UCSD-AML1 (cell line): ENCODE results near the gene PRDM16.

Experiments used
- DNase-seq: peaks from one replicate; lab custom pipeline; 2025; ENCODE audit not compliant: unreplicated experiment; lab: John Stamatoyannopoulos, UW

PRDM16 gene

DNA sequence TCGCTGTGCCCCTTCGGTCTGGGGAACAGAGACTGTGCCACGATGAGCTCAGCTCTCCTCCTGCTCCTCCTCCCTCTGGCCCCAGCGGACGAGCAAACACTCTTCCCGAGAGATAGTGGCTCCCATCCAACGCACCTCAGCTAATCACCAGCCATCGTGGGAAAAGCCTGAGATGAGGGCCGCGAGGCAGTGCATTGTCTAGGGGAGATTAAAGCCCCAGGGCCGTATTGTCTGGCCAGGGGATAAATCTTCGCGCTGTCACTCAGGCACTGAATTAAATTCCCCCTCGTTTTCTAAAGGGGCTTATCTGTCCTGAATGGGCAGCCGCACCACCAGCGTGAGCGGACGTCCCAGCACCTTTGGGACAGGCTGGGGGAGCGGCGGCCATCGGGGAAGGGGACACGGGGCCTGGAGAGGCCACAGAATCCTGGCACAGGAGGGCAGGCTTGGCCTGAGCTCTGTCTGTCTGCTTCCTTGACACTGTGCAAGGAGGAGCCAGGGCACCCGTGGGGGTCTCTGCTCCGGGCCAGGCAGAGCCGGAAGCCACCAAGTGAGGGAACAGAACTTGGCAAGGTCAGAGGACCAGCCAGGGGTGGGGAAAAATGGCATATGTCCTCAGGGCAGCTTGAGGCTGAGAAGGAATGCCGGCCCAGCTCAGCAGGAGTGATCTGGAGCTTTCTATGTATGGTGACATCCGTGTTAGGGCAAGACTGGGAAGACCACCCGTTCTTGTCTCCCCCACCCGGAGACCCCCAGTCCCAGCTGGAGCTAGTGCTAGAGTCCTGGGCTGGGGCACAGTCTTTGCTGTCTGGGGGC is 32.3 kb downstream of the PRDM16 start:
- no peak for DNase-seq

DNA sequence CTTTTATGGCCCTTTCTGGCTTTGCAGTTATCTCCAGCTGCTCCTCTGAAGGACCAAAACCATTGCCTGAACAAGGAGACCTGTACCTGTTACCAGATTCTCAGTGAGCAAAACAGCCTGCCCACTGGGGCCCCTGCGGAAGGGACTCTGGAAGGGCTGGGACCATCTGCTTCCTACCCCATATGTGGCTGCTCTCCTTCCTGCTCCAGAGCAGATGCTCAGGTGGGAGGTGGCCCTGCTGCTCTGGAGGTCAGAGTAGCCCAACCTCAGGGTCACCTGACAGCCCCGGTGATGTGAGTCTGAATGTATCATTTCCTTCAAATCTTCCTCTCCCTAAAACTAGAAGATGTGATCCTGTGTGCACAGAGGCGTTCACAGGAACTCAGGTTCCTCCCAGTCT is 33.6 kb downstream of the PRDM16 start:
- DNase-seq = peak; percentile 22

DNA sequence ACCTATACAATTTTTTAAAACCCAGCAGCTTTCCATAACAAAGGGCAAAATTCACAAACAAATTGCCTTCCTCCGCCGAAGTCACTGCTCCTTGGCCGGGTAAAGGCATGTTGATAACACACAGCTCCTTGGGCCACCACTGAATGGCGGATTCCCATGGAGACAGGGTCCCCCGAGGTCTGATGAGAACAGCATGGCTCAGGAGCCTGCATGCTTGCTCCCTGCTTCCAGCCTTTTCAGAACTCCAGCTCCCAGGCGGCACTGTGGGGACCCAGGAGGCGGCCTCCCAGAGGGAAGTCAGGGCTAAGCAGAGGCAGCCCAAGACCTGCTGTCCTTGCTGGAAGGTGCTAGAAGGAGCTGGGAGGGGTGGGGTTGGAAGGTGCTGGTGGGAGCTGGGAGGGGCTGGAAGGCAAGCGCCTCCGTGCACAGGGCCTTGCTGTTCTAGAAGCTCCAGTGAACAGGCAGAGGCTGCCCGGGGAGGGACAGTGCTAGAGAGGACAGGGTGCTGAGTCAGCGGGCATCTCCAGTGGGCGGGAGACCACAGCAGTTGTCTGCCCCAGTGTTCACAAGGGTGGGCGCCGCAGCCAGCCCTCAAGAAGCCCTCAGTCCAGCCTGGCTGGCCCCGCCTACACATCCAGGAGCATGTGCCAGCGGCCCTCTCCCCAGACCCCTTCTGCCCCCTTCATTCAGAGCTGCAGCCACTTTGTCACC is 35.1 kb downstream of the PRDM16 start:
- no peak for DNase-seq

DNA sequence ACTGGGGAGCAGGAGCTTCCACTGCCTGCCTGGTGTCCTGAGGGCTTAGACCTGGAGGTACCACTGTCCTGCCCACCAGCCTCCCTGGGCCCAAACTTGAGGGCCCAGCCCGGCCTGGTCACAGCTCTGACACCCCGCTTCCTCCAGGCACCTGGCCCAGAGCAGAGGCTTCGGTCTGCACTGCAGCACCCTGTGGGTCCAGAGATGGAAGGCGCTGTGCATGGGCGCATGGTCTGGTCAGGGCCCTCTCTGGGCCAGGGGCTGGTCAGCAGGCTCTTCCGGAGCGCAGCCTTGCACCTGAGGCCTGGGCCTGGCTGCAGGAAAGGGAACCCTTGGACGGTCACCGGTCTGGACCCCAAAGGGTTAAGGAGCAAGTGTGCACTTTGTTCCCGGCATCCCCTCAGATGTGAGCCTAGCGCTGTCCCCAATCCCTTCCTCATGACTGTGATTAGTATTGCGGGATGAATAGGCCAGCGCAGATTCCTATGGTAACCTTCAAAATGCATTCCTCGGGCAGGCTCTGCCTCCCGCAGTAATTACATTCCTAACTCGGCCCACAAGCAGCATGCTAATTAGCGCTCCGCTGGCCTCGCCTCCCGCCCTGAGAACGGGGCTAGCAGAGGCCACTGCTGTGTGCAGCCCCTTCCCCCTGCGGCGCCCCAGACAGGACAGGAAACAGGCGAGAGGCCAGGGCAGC is 36.3 kb downstream of the PRDM16 start:
- no peak for DNase-seq

DNA sequence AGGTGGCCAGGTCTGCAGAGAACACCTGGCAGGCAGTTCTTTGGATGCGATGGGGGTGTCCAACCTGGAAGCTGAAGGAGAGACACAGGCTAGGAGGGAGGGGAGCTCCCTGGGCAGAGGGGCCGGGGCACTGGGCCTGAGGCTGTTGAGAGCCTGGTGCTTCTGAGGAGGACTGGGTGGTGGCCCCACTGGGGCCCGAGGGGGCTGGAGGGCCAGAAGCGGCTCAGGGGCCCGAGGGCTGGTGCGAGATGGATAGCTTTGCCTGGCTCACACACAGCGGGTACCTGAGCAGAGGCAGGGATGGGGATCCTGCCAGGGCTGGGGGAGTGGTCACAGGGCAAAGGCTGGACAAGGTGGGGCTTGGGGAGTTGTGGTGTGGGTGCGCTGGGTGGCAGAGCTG is 37.2 kb downstream of the PRDM16 start:
- DNase-seq = no peak

DNA sequence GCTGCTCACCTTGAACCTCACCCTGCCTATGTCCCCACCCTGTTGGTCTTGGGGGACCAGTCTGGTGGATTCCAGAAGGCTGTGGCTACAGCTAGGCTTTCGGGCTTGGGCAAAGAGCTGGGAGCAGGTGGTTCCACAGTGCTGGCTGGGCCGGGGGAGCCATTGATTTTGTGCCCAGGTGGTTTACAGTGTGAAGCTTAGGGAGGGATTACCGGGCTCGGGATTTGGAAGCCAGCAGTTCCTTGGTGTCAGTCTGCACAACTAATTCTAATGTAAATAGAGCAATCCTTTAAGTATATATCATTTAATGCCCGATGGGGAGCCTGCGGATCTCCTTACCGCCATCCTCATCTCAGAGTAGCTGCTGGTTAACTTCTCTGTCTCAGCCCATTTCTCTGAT is 38.2 kb downstream of the PRDM16 start:
- DNase-seq = no peak

DNA sequence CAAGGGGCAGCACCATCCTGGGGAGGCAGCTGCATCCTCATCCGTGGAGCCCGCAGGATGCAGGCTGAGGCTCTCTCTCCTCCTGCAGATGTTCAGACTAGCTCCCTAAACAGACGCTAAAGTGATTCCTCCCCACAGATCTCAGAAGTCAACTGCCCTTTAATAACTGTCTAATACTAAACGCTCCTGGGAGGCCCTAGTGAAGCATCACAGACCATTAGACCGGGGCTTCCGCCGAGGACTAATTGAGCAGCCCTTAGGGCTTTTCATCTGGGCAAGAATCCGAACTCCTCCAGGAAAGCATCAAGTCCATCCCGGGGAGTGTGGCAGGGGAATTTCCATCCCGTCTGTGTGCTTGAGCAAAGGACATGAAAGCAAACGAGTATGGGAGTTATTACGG is 40.4 kb downstream of the PRDM16 start:
- DNase-seq = no peak

DNA sequence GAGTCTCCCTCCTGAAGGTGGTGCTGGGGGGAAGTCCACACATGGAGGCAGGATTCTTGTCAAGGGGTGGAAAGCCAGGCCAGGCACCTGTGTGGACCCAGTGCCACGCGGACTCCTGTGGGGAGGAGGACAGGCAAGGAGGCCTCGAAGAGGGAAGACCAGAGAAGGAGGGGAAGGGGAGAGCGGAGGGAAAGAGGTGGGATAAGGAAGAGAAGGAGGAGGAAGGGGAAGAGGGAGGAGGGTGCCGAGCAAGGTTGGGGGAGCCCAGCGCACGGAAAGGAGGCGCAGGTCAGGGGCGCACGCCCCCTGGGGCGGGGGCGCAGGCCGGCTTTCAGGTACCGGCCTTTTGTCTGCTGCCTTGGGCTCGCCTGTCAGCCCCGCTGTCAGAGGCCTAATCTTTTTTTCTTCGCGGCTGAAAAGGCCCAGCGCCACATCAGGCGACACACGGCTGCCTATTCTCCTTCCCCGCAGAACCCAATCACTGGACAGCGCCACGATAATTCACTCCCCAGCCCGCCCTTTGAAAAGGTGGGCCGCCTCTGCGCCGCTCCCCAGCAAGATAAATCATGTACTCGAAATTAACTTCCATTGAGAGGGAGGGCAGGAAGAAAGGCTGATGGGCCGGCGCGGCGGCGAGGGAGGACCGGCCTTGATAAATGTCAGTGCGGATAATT is 42.5 kb downstream of the PRDM16 start:
- DNase-seq = no peak

DNA sequence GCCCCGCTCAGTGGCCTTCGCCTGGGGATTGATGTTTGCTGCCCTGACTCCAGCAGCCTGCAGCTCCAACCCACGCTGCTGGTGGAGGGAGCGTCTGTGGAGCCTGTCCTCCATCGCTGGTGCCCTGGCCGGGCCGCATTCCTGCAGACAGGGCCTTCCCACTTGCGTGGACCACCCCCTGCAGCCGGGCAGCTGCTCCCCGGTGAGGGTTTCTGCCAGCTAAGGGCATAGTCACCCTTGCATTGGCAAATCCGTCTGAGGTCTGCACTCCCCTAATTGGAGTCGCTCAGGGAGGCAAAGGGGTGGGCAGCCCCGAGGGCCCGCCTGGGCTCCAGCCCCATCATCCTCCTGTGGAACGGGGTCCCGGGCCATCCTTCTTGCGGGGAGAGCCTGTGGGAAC is 43.5 kb downstream of the PRDM16 start:
- DNase-seq = no peak

DNA sequence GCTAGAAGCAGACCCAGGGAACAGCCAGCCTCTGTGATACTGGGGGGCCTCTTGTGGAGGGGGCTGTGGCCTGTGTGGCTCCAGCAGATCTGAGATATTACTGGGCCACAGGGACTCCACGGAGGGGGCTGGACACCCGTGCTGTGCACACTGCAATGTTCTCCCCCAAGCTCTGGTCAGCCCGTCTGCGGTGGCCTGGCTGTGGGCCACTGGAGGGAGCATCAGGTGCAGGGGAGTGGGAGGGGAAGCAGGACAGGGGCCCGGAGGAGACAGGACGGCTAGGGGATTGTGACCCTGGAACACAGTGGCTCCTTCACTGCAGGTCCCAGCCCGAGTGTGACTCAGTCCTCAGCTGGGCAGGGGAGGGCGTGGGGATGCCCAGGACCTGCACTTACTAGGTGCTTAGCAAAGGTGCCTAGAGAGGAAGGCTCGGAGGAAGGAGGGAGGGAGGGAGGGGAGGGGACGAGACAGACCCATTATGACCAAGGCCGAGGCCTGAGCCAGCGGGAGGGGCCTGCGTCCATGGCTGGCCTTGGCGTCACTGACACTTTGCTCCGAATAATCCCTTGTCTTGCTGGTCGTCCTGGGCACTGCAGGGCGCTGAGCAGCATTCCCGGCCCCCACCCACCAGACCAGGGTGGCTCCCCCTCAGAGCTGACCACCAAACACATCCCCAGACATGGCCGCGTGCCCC is 44.2 kb downstream of the PRDM16 start:
- no peak for DNase-seq

DNA sequence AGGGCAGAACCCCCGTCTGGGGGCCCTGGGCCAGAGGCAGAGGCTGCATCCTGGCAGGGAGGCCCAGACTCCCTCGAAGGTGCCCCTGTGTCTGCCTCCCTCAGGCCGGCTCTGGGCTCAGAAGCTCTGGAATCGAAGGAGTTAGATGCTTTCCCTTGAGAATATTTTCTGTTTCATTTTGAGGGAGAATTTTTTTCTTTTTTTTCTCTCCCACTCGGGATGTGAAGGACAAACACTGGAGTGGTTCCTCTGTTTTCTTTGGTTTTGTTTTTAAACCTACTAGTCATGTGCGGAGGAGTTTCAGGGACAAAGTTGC is 44.7 kb downstream of the PRDM16 start:
- no peak for DNase-seq

DNA sequence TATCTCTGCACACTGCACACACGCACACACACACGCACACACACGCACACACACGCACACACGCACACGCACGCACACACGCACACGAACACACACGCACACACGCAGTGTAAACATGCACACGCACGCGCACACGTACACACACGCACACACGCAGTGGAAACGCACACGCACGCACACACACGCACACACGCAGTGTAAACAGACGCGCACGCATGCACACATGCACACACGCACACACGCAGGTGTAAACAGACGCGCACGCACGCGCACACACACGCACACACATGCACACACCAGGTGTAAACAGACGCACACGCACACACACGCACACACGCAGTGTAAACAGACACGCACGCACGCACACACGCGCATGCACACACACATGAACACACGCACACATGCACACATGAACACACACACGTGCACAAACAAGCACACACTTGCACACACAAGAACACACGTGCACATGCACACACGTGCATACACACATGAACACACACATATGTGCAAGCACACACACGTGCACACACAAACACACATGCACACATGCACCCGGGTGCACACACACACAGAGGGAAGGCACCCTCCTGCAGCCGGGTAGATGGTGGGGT is 45.2 kb downstream of the PRDM16 start:
- DNase-seq = no peak

DNA sequence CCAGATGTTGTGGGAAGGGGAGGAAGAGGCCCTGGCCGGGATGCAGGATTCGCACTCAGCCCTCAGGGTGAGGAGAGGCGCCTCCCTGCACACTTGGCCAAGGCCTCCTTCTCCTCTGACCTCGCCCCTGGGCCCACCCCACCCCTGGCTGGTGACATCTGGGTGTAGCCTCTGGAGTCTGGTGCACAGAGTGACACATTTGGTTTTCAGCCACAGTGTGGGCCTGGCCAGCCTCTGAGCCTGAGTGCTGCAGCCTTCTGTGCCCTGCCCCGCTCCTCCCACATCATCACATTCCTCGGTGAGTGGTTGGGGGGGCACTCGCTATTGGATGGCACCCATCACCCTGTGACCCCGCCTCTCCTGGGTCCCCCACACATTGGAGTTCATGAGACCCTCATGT is 45.8 kb downstream of the PRDM16 start:
- no peak for DNase-seq

DNA sequence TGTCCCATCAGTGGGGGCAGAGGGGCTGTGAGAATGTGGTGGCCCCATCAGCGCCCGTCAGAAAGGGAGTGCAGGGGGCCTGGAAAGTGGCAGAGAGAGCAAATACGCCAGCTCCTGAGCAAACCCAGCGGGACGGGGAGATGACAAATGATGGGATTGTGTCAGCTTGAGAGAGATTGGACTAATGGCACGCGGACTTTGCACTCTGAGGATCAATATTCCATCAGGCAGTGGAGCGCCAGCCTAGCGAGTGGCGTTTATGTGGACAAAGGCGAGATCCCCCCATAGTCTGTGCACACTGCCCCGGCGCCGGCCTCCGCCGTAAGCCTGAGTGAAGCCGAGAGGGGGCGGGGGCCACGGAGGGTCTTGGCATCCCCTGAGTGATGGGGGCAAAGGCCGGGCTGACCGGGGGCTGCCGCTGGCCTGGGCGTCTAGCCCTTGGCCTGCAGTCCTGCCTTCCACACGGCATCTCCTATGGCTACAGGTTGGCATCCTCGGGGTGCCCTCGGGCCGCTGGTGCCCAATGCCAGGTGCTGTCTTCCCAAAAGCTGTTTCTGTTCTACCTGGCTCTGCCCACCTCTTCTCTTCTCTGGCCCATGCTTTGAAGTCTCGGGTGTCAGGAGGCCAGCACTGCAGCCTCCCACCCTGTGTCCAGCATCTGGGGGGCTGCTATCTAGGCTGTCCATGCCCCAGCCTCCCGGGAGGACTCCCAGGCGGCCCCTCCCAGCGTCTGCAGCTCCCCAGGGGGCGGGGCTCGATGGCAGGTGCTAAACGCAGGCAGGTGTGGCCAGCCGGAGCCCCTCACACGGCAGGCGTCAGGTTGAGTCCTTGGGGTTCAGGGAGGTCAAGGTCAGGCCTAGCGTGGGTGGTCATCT is 46.5 kb downstream of the PRDM16 start:
- no peak for DNase-seq

DNA sequence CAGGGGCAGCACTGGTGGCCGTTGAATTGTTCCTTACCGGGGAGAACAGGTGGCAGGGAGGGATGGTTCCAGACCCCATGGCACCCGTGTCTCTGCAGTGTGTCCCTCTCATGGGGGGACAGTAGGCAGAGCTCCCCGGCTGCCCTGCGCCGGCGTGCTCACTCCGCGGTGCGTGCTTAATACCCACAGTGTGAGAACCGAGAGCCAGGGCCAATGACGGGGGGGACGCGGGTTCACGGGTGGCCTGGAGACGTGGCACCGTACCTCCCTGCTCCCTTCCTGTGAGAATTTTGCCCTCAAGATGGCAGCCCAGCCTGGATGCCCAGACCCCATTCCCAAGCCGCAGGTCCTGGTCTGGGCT is 47.1 kb downstream of the PRDM16 start:
- DNase-seq = no peak

DNA sequence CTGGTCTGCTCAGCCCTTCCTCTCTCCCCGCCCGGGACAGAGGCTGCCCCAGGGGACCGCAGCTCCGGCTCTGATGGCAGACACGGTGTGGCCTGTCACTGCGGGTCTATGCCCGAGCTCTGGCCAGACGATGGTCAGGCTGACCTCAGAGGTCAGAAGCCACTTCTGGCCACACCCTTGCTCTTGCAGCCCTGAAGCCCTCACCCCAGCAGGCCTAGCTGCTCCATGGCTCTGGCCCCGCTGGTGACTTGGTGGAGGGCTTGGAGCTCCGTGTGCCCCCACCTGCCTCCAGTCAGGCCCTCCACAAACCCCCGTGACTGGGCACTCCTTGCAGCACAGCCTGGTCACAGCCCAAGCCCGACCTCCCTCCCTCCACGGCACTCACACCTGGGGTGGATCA is 47.6 kb downstream of the PRDM16 start:
- DNase-seq = no peak

DNA sequence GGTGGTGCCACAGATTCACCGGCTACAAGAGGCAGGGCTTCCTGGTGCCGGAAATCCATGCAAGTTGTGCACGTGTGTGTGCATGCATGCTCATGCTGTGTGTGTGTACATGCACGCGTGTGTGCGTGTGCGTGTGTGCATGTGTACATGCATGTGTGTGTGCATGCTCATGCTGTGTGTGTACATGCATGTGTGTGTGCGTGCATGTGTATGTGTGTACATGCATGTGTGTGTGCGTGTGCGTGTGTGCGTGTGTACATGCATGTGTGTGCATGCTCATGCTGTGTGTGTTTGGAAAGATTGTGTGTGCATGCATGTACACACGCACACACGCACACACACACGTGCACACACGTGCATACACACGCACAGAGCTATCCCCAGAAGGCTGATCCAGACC is 48.9 kb downstream of the PRDM16 start:
- no peak for DNase-seq

DNA sequence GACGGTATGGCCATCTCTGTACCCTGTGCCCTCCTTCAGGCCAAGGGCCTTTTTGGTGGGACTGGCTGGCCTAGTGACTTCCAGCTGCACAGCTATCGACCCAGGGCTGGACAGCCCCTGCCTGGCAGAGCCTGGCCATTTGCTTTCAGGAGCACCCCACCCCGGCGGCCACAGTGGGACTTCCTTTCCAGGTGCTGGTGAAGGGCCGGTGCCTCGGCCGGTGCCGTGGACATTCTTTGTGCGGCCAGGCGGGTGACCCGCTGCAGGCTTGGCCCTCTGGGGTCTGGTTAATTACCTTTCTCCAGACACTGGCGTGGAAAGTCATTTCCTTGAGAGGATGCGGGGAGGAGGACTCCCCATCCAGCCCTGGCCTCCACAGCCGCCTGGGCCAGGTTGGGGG is 50.1 kb downstream of the PRDM16 start:
- DNase-seq = no peak

DNA sequence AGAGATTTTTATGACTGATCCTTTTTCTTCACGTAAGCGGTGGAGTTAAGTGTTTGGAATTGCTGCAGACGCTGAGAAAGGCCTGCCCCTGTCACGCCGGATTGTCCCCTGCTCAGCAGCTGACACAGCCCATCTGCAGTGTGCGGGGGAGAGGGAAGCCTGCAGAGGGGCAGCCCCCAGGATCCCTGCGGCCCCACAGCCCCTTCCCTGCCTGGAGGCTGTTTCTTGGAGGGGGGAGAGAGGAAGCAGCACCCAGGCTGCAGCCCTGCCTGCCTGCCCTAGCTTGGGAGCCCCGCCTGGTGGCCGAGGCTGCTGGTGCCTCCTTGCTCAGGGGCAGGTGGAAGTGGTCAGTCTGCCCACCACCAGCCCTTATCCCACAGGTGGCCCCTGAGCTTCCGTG is 50.7 kb downstream of the PRDM16 start:
- DNase-seq = no peak

DNA sequence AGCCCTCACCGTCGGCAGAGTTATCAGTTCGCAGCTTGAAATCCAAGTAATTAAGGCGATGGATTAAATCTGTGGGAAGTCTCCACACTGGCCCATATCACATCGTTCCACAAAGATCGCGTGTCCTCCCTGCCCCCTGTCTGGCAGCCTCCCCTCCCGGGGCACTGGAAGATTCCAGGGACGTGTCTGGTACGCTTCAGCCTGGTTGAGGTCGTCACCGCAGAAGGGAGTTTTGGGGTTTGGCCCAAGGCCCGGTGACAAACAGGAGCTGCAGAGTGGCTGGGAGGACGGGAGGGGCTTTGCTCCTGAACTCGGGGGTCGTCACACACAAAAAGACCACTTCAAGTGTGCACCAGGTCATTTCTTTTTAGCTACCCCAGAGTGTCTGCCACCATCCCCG is 51.1 kb downstream of the PRDM16 start:
- no peak for DNase-seq
